PC-9 (cell line): ENCODE results near the gene SH3TC1.

Experiments used
- EZH2 ChIP-seq: fragments of 200-600 bp; sonication (generic); IDR thresholded peaks from 2 replicates; pipeline ENCODE4 v1.8.0; 2017; ENCODE audit warnings: antibody characterized with exemption, low read depth
- TF ChIP-seq, protein P1 (sequence below): fragments of 200-600 bp; sonication (generic); conservative IDR thresholded peaks from 2 replicates; pipeline ENCODE4 v1.6.1; 2017; ENCODE audit warnings: mixed run types, antibody characterized with exemption, mild to moderate bottlenecking, moderate library complexity

DNA sequence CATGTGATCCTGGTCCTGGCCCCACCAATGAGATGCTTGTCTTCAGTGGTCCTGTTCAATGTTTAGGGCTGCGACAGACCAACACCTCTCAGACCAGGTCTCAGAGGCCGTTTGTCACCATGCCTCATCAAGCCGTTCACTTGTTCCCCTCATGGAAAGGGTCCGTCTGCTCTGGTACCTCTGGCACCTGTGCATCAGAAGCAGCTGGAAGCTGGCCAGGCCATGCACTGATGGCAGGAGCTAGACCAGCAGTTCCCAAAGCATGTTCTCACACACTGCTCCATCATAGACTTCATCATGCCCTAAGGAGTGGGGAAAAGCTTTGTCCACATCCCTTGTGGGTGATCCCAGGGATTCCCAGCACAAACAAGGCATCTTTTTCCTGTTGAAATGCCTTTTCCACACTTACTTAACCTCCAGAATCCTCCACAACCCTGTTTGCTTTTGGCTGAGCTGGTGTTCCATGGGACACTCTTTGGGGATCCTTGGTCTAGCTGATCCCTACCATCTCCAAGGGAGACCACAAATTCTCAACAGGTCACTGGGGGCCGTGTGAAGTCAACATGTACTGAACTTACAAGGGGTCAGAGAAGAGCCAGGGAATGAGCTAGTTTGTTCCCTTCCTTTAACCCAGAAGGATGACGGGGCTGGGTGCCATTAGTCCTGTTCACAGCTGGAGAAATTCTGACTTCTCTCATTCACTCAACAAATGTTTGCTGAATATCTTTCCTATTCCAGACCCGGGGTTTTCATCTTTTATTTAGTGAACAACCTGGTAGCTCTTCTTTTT, 21.8 kb downstream of the SH3TC1 start:
- TF ChIP-seq, protein P1, sequence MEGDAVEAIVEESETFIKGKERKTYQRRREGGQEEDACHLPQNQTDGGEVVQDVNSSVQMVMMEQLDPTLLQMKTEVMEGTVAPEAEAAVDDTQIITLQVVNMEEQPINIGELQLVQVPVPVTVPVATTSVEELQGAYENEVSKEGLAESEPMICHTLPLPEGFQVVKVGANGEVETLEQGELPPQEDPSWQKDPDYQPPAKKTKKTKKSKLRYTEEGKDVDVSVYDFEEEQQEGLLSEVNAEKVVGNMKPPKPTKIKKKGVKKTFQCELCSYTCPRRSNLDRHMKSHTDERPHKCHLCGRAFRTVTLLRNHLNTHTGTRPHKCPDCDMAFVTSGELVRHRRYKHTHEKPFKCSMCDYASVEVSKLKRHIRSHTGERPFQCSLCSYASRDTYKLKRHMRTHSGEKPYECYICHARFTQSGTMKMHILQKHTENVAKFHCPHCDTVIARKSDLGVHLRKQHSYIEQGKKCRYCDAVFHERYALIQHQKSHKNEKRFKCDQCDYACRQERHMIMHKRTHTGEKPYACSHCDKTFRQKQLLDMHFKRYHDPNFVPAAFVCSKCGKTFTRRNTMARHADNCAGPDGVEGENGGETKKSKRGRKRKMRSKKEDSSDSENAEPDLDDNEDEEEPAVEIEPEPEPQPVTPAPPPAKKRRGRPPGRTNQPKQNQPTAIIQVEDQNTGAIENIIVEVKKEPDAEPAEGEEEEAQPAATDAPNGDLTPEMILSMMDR, result no peak
- TF ChIP-seq EZH2, result no peak
